OCI-LY3 (cell line): ENCODE data around the gene DTNA.

Experiments
- CTCF ChIP-seq: fragments of 200-600, 300-600 bp; sonication (generic); IDR thresholded peaks from 2 replicates; pipeline ENCODE4 v1.5.1; 2014; ENCODE audit warnings: antibody characterized with exemption, low read length, low read depth
- EZH2phosphoT487 ChIP-seq: fragments of 200-600 bp; shearing (Covaris generic); IDR thresholded peaks from 2 replicates; pipeline ENCODE4 v1.6.1; 2018; ENCODE audit warnings: antibody characterized with exemption, mixed run types, low read depth

GRCh38 chr18:34932363-34932762, 222.3 kb downstream of the DTNA start:
- TF ChIP-seq CTCF: no peak
- no peak for TF ChIP-seq EZH2phosphoT487
